Esophagus squamous epithelium (tissue), 4 donors: ENCODE measurements around the gene ESR2.

Source experiments
- POLR2A ChIP-seq, 4 donors: fragments of 450-650 bp; IDR thresholded peaks; one replicate each; pipeline ENCODE4 v1.6.1; 2017; ENCODE audit warnings: antibody characterized with exemption in 4 of 4, mild to moderate bottlenecking in 4 of 4, moderate library complexity in 3 of 4
- TF ChIP-seq, protein P1 (sequence below), 6 experiments: fragments of 450-650 bp in 4 of 6; fragments of 200-600 bp in 2 of 6; sonication (generic) in 2 of 6; IDR thresholded peaks; one replicate each; pipeline ENCODE4 v1.5.1; 2016 to 2019; ENCODE audit warnings: antibody characterized with exemption in 6 of 6, mild to moderate bottlenecking in 4 of 6, moderate library complexity in 4 of 6

GRCh38 chr14:64238049-64238448 is 56.1 kb downstream of the ESR2 start:
- TF ChIP-seq, protein P1, sequence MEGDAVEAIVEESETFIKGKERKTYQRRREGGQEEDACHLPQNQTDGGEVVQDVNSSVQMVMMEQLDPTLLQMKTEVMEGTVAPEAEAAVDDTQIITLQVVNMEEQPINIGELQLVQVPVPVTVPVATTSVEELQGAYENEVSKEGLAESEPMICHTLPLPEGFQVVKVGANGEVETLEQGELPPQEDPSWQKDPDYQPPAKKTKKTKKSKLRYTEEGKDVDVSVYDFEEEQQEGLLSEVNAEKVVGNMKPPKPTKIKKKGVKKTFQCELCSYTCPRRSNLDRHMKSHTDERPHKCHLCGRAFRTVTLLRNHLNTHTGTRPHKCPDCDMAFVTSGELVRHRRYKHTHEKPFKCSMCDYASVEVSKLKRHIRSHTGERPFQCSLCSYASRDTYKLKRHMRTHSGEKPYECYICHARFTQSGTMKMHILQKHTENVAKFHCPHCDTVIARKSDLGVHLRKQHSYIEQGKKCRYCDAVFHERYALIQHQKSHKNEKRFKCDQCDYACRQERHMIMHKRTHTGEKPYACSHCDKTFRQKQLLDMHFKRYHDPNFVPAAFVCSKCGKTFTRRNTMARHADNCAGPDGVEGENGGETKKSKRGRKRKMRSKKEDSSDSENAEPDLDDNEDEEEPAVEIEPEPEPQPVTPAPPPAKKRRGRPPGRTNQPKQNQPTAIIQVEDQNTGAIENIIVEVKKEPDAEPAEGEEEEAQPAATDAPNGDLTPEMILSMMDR (IDR thresholded peaks at IDR 0.05) = no peak
- TF ChIP-seq POLR2A (IDR thresholded peaks at IDR 0.05) = no peak
